DOHH2 (cell line): ENCODE results near the gene MDGA2.
"Not testable (repeated sequence)": the region's sequence is repeated elsewhere in the genome, so short reads cannot be mapped to it uniquely, and the experiment has no call there.

Experiments used
- H3F3A ChIP-seq: fragments of 200-600 bp; sonication (generic), shearing (Covaris generic); 2 replicates; pipeline ENCODE4 v1.6.0; 2016; ENCODE audit warnings: antibody characterized with exemption, mild to moderate bottlenecking; ENCODE audit not compliant: control insufficient read depth, insufficient read depth
- H3K27ac ChIP-seq: fragments of 200-600 bp; sonication (generic); 2 replicates; pipeline ENCODE4 v1.5.1; 2014; ENCODE audit warnings: low read depth, mild to moderate bottlenecking, low read length, moderate library complexity
- H3K27me3 ChIP-seq: fragments of 200-600 bp; sonication (generic); 2 replicates; pipeline ENCODE4 v1.6.1; 2014; ENCODE audit warnings: mild to moderate bottlenecking, low read length, mixed read lengths; ENCODE audit not compliant: control insufficient read depth
- H3K36me3 ChIP-seq: fragments of 200-600 bp; sonication (generic); 2 replicates; pipeline ENCODE4 v1.6.1; 2014; ENCODE audit warnings: mild to moderate bottlenecking, low read length, moderate library complexity, mixed read lengths; ENCODE audit not compliant: control insufficient read depth
- H3K4me1 ChIP-seq: fragments of 200-600 bp; sonication (generic); 2 replicates; pipeline ENCODE4 v1.6.1; 2014; ENCODE audit warnings: mild to moderate bottlenecking, low read length, mixed read lengths; ENCODE audit not compliant: control insufficient read depth
- H3K4me2 ChIP-seq: fragments of 200-600 bp; sonication (generic); 2 replicates; pipeline ENCODE4 v1.6.0; 2014; ENCODE audit warnings: mild to moderate bottlenecking, low read length, moderate library complexity
- H3K4me3 ChIP-seq: fragments of 200-600 bp; sonication (generic); 2 replicates; pipeline ENCODE4 v1.5.1; 2014; ENCODE audit warnings: mild to moderate bottlenecking, low read length, mixed read lengths
- H3K79me2 ChIP-seq: fragments of 200-600 bp; sonication (generic); 2 replicates; pipeline ENCODE4 v1.6.1; 2014; ENCODE audit warnings: mild to moderate bottlenecking, low read length, mixed read lengths; ENCODE audit not compliant: control insufficient read depth
- H3K9me2 ChIP-seq: fragments of 200-600 bp; sonication (generic); replicated peaks from 2 replicates; pipeline ENCODE4 v1.6.1; 2014; ENCODE audit warnings: mild to moderate bottlenecking, low read length, mixed read lengths; ENCODE audit not compliant: control insufficient read depth
- H3K9me3 ChIP-seq: fragments of 200-600 bp; sonication (generic); 2 replicates; pipeline ENCODE4 v1.6.1; 2014; ENCODE audit warnings: antibody characterized with exemption, low read length, mixed read lengths; ENCODE audit not compliant: control insufficient read depth, insufficient read depth
- H4K20me1 ChIP-seq: fragments of 200-600 bp; sonication (generic); 2 replicates; pipeline ENCODE4 v1.6.0; 2014; ENCODE audit warnings: low read depth, mild to moderate bottlenecking, antibody characterized with exemption, low read length, moderate library complexity; ENCODE audit not compliant: control insufficient read depth, insufficient read depth
- EZH2phosphoT487 ChIP-seq: fragments of 200-600 bp; sonication (generic); IDR thresholded peaks from 2 replicates; pipeline ENCODE4 v1.6.1; 2017; ENCODE audit warnings: borderline replicate concordance, mild to moderate bottlenecking, antibody characterized with exemption, low read length, moderate library complexity, mixed read lengths
- TF ChIP-seq, protein P1 (sequence below): fragments of 200-600 bp; sonication (generic); IDR thresholded peaks from one replicate; pipeline ENCODE4 v1.5.1; 2014; ENCODE audit warnings: antibody characterized with exemption, mild to moderate bottlenecking, low read depth, low read length; ENCODE audit not compliant: poor library complexity, severe bottlenecking

Gene MDGA2

DNA sequence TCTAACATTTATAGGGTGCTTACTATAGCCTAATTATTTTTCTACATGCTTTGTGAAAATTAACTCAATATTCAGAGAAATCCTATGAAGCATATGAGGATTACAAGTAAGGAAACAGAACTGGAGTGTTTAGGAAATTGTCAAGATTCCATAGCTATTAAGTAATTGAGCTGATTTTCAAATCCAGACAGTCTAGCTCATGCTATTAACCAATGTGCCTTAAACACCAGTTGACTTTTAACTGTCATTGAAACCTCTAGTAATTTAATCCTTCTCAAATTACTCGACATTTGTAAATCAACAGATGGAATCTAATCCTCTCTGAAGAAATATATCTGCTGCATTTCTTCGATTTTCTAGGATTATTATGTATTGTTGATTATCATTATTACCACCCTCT, 488.9 kb downstream of the MDGA2 start:
- no peaks in the 10 kb centered on the region for H4K20me1 ChIP-seq
- H3K4me1 ChIP-seq: no peaks in the 10 kb centered on the region
- H3K4me3 ChIP-seq: no peak overlapping the region
- no peaks in the 10 kb centered on the region for H3K9me3 ChIP-seq
- no peaks in the 10 kb centered on the region for H3K79me2 ChIP-seq
- no peak overlapping the region for H3K4me2 ChIP-seq
- no peaks in the 10 kb centered on the region for H3K27me3 ChIP-seq
- no peaks in the 10 kb centered on the region for H3K9me2 ChIP-seq
- TF ChIP-seq EZH2phosphoT487: no peak
- H3K36me3 ChIP-seq: no peaks in the 10 kb centered on the region
- H3F3A ChIP-seq: no peaks in the 10 kb centered on the region
- H3K27ac ChIP-seq: no peak overlapping the region

- Histone ChIP-seq H3K27me3 (no peaks in the 10 kb centered on the region), H3K4me1 (no peaks in the 10 kb centered on the region), H3K4me3 (no peak overlapping the region), H3K27ac (no peak overlapping the region), H3K9me2 (no peaks in the 10 kb centered on the region), H4K20me1 (no peaks in the 10 kb centered on the region), H3K79me2 (no peaks in the 10 kb centered on the region), H3K4me2 (no peak overlapping the region), H3K9me3 (no peaks in the 10 kb centered on the region), H3F3A (no peaks in the 10 kb centered on the region), H3K36me3 (no peaks in the 10 kb centered on the region)
- TF ChIP-seq, protein P1, sequence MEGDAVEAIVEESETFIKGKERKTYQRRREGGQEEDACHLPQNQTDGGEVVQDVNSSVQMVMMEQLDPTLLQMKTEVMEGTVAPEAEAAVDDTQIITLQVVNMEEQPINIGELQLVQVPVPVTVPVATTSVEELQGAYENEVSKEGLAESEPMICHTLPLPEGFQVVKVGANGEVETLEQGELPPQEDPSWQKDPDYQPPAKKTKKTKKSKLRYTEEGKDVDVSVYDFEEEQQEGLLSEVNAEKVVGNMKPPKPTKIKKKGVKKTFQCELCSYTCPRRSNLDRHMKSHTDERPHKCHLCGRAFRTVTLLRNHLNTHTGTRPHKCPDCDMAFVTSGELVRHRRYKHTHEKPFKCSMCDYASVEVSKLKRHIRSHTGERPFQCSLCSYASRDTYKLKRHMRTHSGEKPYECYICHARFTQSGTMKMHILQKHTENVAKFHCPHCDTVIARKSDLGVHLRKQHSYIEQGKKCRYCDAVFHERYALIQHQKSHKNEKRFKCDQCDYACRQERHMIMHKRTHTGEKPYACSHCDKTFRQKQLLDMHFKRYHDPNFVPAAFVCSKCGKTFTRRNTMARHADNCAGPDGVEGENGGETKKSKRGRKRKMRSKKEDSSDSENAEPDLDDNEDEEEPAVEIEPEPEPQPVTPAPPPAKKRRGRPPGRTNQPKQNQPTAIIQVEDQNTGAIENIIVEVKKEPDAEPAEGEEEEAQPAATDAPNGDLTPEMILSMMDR: no peak
- TF ChIP-seq EZH2phosphoT487: no peak
Measured at GRCh38 chr14:47179906-47180305, 495.5 kb downstream of the MDGA2 start.

DNA sequence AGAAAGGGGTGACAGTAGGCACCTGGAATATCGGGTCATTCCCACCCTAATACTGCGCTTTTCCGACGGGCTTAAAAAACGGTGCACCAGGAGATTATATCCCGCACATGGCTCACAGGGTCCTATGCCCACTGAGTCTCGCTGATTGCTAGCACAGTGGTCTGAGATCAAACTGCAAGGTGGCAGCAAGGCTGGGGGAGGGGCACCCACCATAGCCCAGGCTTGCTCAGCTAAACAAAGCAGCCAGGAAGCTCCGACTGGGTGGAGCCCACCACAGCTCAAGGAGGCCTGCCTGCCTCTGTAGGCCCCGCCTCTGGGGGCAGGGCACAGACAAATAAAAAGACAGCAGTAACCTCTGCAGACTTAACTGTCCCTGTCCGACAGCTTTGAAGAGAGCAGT, 503.5 kb downstream of the MDGA2 start:
- H3K4me1 ChIP-seq, H3K79me2 ChIP-seq, H3F3A ChIP-seq, H3K4me3 ChIP-seq, H3K4me2 ChIP-seq, H4K20me1 ChIP-seq, H3K27me3 ChIP-seq, H3K9me2 ChIP-seq, H3K36me3 ChIP-seq, H3K9me3 ChIP-seq, H3K27ac ChIP-seq: not testable (repeated sequence)

DNA sequence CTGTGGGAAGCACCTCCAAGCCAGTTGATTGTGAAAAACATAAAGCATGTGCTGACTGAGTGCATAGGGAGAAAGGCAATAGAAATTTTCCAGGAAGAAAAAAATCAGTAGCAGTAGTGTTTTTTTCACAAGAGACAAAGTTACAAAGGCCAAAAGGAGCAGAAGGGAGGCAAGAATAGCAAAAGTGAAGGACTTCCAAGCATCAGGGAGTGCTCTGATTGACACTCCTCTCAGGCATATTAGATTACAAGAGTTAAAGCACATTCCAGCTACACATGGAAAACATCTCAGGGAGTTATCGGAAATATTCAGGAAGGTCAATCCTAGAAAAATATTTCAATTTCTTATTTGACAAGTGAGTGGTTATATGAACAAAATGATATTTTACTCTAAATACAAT, 508.0 kb downstream of the MDGA2 start:
- Histone ChIP-seq H3K27me3 (no peaks in the 10 kb centered on the region), H4K20me1 (no peaks in the 10 kb centered on the region), H3K4me1 (no peaks in the 10 kb centered on the region), H3K4me2 (no peak overlapping the region), H3K36me3 (no peaks in the 10 kb centered on the region), H3K79me2 (no peaks in the 10 kb centered on the region), H3K9me2 (no peaks in the 10 kb centered on the region), H3K9me3 (no peaks in the 10 kb centered on the region; the same call in 1 of the 2 replicates), H3K27ac (no peak overlapping the region), H3K4me3 (no peak overlapping the region), H3F3A (no peaks in the 10 kb centered on the region)
- no peak for TF ChIP-seq EZH2phosphoT487
- TF ChIP-seq, protein P1: no peak
